Measurements from ENCODE around the gene TCP11.
"Not testable (repeated sequence)": the region's sequence is repeated elsewhere in the genome, so short reads cannot be mapped to it uniquely, and the experiment has no call there.

GRCh38 chr6:35107208-35107607, 33.9 kb downstream of the TCP11 start:
- TF ChIP-seq POLR2AphosphoS5 (IDR thresholded peaks at IDR 0.05); CTCF (IDR thresholded peaks at IDR 0.05 in 8 of 11, conservative IDR thresholded peaks at IDR 0.05 in 3 of 11): not testable (repeated sequence)
